ENCODE measurements around the gene SLC6A20.

DNA sequence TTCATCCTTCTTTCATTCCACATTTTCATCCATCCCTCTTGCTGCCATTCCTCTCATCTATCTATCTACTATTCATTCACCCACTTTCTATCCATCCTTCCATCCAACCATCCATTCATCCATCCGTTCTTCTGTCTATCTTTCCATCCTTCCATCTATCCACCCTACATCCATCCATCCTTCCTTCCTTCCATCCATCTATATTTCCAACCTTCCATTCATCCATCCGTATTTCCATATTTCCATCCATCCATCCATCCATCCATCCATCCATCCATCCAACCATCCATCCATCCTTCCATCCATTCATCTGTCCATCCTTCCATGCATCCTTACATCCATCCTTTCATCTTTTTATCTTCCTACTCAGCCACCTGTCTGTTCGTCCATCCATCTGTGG is 14.0 kb downstream of the SLC6A20 start:
- no peak for TF ChIP-seq KDM2A (CRISPR knock-in tag; IDR thresholded peaks at IDR 0.05; ENCODE audit: borderline replicate concordance, low read depth)
- no peak for TF ChIP-seq KLF16 (CRISPR knock-in tag; IDR thresholded peaks at IDR 0.05)
- no peak for TF ChIP-seq NR3C1 (CRISPR knock-in tag; IDR thresholded peaks at IDR 0.05)
- no peak for TF ChIP-seq DNMT1 (CRISPR knock-in tag; IDR thresholded peaks at IDR 0.05)
- no peak for TF ChIP-seq FOSL1 (CRISPR knock-in tag; IDR thresholded peaks at IDR 0.05; ENCODE audit: borderline replicate concordance)
- TF ChIP-seq SCMH1 (CRISPR knock-in tag; IDR thresholded peaks at IDR 0.05; ENCODE audit: borderline replicate concordance), result no peak
- no peak for TF ChIP-seq MEIS2 (CRISPR knock-in tag; IDR thresholded peaks at IDR 0.05)
- TF ChIP-seq, protein P1, sequence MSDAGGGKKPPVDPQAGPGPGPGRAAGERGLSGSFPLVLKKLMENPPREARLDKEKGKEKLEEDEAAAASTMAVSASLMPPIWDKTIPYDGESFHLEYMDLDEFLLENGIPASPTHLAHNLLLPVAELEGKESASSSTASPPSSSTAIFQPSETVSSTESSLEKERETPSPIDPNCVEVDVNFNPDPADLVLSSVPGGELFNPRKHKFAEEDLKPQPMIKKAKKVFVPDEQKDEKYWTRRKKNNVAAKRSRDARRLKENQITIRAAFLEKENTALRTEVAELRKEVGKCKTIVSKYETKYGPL (CRISPR knock-in tag; IDR thresholded peaks at IDR 0.05), result no peak
- TF ChIP-seq ELF1 (CRISPR knock-in tag; IDR thresholded peaks at IDR 0.05), result no peak
- no peak for TF ChIP-seq HOMEZ (CRISPR knock-in tag; IDR thresholded peaks at IDR 0.05; ENCODE audit: low read depth)
- no peak for TF ChIP-seq HNRNPH1 (optimal IDR thresholded peaks at IDR 0.05; ENCODE audit: low read depth, low read length)
